GM21737 (cell line): Measurements from ENCODE around the gene DIP2C.
"Not testable (repeated sequence)": the region's sequence is repeated elsewhere in the genome, so short reads cannot be mapped to it uniquely, and the experiment has no call there.

Experiments used
- ATAC-seq: cut with Tn5 transposase; IDR thresholded peaks from one replicate; pipeline ENCODE4 v1.9.1; 2021; ENCODE audit warnings: mild to moderate bottlenecking, moderate library complexity; ENCODE audit not compliant: unreplicated experiment

Gene DIP2C

GRCh38 chr10:584497-585290 is 104.8 kb downstream of the DIP2C start:
- ATAC-seq: not testable (repeated sequence)

- ATAC-seq: no peak
Observed at GRCh38 chr10:583433-583832, 106.0 kb downstream of the DIP2C start.

DNA sequence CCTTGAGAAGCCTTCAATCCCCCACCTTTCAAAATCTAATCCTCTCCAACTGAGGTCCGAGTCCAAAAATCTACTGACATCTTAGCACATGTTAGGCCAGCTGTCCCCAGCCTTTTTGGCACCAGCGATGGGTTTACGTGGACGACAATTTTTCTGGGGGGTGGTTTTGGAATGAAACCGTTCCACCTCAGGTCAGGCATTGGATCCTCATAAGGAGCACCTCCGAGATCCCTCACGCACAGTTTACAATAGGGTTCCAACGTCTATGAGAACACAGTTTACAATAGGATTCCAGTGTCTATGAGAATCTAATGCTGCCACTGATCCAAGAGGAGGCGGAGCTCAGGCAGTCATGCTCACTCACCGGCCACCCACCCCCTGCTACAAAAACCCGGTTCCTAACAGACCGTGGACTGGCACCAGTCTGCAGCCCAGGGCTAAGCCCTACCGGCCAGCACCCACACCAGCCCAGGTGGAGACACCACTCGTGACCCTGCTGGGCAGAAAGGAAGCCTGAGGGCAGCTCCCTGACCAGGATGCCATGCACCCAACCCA is 107.6 kb downstream of the DIP2C start:
- ATAC-seq: no peak

DNA sequence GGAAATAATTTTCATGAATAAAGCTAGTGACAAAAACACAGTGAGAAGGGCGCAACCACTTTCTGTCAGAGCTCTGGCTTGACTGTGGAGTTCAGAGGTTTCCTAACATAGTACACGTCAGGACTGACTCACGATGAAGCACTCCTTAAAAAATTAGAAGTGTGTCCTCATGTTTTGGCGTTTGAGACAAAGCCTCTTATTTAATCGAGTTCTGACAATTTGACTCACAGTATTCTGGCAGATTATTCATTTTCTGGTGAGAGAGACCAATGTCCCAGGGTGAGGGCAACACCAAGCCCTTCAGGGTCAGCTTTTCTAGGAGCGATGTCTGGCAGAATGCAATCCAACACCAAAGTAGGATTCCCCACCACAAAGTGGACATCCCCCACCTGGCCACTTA is 108.7 kb downstream of the DIP2C start:
- no peak for ATAC-seq

- ATAC-seq: no peak
Observed at GRCh38 chr10:576130-576465, 113.4 kb downstream of the DIP2C start.

GRCh38 chr10:575402-576129 is 113.9 kb downstream of the DIP2C start:
- no peak for ATAC-seq

GRCh38 chr10:572696-573095 is 116.8 kb downstream of the DIP2C start:
- ATAC-seq: no peak

GRCh38 chr10:571688-572451 is 117.6 kb downstream of the DIP2C start:
- ATAC-seq: no peak

- no peak for ATAC-seq
Observed at GRCh38 chr10:571166-571565, 118.3 kb downstream of the DIP2C start.

DNA sequence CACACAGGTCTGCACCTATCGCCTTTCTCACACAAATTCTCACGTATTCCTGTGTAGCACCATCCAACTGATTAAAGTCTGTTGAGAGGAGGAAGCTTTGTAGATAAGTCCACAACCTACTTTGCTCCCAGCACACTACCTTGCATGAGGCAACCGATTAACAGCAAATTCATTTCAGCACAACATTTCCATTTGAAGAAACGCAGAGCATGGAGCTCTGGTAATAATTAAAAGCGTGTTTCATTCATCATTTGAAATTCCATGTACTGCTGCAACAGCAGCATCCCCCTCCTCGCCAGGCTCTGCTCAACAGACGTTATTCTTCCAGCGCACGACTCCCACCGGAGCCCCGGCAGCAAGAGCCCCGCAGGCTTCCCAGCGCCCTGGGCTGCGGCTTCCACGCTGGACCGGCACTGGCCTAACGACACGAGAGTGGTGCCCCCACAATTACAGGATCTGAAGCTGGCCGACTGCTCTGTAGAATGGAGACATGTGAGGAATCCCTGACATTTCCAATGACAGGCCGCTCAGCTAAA is 118.8 kb downstream of the DIP2C start:
- no peak for ATAC-seq

- no peak for ATAC-seq
Observed at GRCh38 chr10:569961-570627, 119.4 kb downstream of the DIP2C start.

- ATAC-seq: no peak
Observed at GRCh38 chr10:568848-569247, 120.6 kb downstream of the DIP2C start.

DNA sequence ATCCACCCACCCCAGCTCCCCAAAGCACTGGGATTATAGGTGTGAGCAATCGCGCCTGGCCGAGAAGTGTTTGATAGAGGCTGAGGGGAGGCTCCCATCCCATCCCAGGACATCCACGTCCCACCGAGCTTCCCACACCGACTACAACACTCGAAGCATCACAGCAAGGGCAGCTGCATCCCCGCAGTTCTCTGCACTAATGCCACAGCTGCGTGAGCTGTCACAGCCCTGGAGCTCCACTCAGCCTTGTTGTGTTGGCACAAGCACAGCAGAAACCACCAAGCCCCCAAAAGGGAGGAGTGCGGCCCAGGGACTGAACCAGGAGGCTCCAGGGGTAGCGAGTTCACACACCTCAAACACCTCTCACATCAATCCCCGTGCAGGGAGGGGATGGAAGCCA is 121.6 kb downstream of the DIP2C start:
- ATAC-seq: no peak

DNA sequence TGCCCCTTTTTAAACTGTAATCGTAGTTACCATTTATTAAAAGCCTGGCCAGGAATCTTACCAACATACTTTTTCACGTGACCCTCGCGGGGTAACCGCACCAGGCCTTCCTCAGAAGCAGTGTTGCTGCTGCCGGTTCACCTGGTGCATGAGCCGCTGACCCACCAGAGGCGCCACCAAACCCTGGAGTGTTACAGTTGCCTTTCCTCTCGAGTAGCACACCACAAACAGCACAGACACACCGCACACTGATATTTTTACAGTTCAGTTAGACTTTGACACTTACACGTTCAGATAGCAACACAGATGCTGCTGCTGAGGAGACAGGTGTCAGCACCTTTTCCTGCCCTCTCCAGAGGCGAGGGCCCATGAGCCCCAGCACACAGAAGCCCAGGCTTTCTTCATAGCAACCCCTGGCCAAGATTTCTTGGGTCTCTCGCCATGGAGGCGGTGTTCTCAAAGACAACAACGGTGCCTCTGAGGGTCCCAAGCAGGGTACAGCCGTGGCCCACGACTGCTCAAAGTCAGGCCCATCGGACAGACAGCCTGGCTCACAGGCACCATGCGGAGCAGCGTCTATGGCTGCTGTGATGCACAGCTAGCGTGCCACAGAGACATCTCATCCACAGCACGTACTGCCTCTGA is 123.1 kb downstream of the DIP2C start:
- ATAC-seq: no peak

GRCh38 chr10:565676-566075 is 123.8 kb downstream of the DIP2C start:
- ATAC-seq: no peak

DNA sequence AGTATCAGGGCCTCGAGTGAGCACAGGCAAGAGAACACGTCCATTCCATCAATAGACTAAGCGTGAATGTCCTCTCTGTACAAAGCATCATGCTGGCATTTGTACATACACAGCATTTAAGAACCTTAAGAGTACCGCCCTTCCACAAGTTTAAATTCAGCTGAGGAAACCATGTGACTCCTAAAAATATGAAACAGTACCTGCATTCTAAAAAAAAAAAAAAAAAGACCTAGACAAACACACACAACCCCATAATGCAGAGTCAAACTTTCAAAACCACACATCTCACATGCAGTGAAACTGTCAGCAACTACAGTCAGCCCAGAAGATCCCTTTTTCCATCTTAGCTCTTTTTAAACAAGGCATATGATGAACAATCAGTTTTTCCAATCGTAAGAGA is 124.3 kb downstream of the DIP2C start:
- no peak for ATAC-seq

DNA sequence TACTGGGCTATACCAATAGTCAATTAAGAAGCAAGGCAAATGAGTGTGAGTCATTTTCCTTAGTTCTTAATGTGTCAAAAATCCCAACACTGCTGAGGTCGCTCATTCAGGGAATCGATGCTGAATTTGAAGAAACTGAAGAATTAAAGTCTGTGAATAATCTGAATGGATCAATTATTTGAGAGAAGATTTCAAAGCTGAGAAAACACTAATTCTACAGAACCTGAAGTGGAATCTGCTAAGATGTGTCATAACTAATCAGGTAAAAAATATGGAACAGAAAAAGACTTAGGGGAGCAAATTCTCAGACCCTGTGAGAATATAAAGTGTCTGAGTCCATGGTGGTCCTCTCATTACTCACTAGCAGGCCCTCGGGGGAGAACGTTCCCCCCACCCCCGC is 125.6 kb downstream of the DIP2C start:
- ATAC-seq: no peak

GRCh38 chr10:562142-562541 is 127.3 kb downstream of the DIP2C start:
- ATAC-seq: no peak

- ATAC-seq: no peak
Observed at GRCh38 chr10:561721-562120, 127.7 kb downstream of the DIP2C start.

DNA sequence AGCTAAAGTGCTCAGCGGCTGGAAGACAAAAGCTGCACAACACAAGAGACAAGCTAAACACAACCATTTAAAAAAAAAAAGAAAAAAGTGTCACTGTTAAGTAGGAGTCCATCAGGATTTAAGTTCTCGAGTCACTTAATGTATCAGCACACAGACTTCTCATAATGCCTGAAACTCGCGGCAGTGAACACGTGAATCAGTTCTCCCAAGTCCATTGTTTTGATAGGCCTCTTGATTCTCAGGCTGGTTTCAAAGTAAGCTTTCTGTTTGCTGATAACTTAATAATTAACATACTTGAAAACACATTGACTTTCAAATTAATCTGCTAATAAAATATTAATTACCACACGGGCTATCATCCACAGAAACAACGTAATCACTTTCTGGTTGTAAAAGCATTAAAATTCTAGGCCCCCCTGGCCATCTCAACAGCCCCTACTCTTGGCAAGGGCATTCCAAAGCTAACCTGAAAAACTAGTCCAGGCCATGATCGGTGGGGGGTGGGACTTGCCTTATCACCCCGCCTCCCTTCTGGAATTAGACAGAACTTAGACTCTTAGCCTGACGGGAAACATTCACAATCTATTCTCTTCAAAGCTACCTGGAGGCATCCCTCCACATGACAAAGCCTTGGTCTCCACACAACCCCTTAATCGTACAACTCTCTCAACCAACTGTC is 129.0 kb downstream of the DIP2C start:
- no peak for ATAC-seq
